K562 (cell line): ENCODE results near the gene WAS. TPM values are rescaled to one million over a fixed set of nuclear protein-coding genes. Genes with fewer than 3 reads are reported as not detected.

ENCODE experiments used
- ARNT ChIP-seq, 2 experiments: fragments of 450-650 bp; IDR thresholded peaks; 2 replicates each; pipeline ENCODE4 v1.6.1; 2016; ENCODE audit warnings: mild to moderate bottlenecking in 1 of 2
- BCL6 ChIP-seq: fragments of 250-450 bp; sonication (Bioruptor Pico); IDR thresholded peaks from 2 replicates; pipeline ENCODE4 v1.4.0; 2020
- CEBPB ChIP-seq: fragments of 450-650 bp; IDR thresholded peaks from 2 replicates; pipeline ENCODE4 v1.6.1; 2016; ENCODE audit warnings: missing genetic modification characterization, missing compliant biosample characterization
- CTBP1 ChIP-seq: fragments of 450-650 bp; IDR thresholded peaks from 2 replicates; pipeline ENCODE4 v1.6.1; 2016; ENCODE audit warnings: borderline replicate concordance
- DEAF1 ChIP-seq: fragments of 450-650 bp; formaldehyde crosslinking; IDR thresholded peaks from 2 replicates; pipeline ENCODE4 v1.4.0; 2020; ENCODE audit warnings: mild to moderate bottlenecking, moderate library complexity
- DPF2 ChIP-seq: fragments of 450-650 bp; IDR thresholded peaks from 2 replicates; pipeline ENCODE4 v1.6.1; 2016
- ESRRA ChIP-seq: fragments of 450-650 bp; IDR thresholded peaks from 2 replicates; pipeline ENCODE4 v1.6.1; 2014; ENCODE audit warnings: low read depth, mild to moderate bottlenecking, moderate library complexity, borderline replicate concordance
- FOXP1 ChIP-seq: sonication (generic); formaldehyde crosslinking; IDR thresholded peaks from 2 replicates; pipeline ENCODE4 v1.8.0; 2022; ENCODE audit warnings: mild to moderate bottlenecking, missing genetic modification reagents
- HDAC3 ChIP-seq: fragments of 450-650 bp; IDR thresholded peaks from 2 replicates; pipeline ENCODE4 v1.6.1; 2018; ENCODE audit warnings: borderline replicate concordance, mild to moderate bottlenecking, moderate library complexity; ENCODE audit not compliant: partially characterized antibody
- HMBOX1 ChIP-seq: sonication (generic); IDR thresholded peaks from 2 replicates; pipeline ENCODE4 v1.6.1; 2016
- HMGN3 ChIP-seq: IDR thresholded peaks from 2 replicates; pipeline ENCODE4 v1.6.1; 2011; ENCODE audit warnings: borderline replicate concordance, low read depth, mild to moderate bottlenecking, mixed read lengths, low read length; ENCODE audit not compliant: insufficient read length; ENCODE audit errors: extremely low read depth
- MBD2 ChIP-seq: sonication (generic); IDR thresholded peaks from 2 replicates; pipeline ENCODE4 v1.6.1; 2016; ENCODE audit warnings: low read depth, borderline replicate concordance
- MXI1 ChIP-seq: IDR thresholded peaks from 2 replicates; pipeline ENCODE4 v1.6.1; 2011; ENCODE audit warnings: low read depth, mild to moderate bottlenecking, improper control_type of control experiment, low read length
- NCOR1 ChIP-seq: fragments of 450-650 bp; IDR thresholded peaks from 2 replicates; pipeline ENCODE4 v1.6.1; 2016; ENCODE audit warnings: mild to moderate bottlenecking, moderate library complexity
- NFIC ChIP-seq: fragments of 450-650 bp; IDR thresholded peaks from 2 replicates; pipeline ENCODE4 v1.6.1; 2017; ENCODE audit warnings: mild to moderate bottlenecking, inconsistent platforms
- RCOR1 ChIP-seq, 2 experiments: IDR thresholded peaks; 2 replicates each; pipeline ENCODE4 v1.6.1; 2012; ENCODE audit warnings: low read depth in 2 of 2, low read length in 2 of 2, borderline replicate concordance in 1 of 2, improper control_type of control experiment in 1 of 2
- STAG1 ChIP-seq: sonication (generic); formaldehyde crosslinking; IDR thresholded peaks from 2 replicates; pipeline ENCODE4 v1.5.0; 2020; ENCODE audit warnings: missing genetic modification reagents, borderline replicate concordance
- TBL1XR1 ChIP-seq, 2 experiments: IDR thresholded peaks; 2 replicates each; pipeline ENCODE4 v1.6.1; 2012; ENCODE audit warnings: improper control_type of control experiment in 2 of 2, low read length in 2 of 2, mild to moderate bottlenecking in 1 of 2
- TRIM24 ChIP-seq, 2 experiments: fragments of 450-650 bp; IDR thresholded peaks; 2 replicates each; pipeline ENCODE4 v1.6.1; 2016
- XRCC4 ChIP-seq: IDR thresholded peaks from one replicate; pipeline ENCODE4 v1.6.1; 2011; ENCODE audit not compliant: insufficient read depth, insufficient read length; ENCODE audit errors: extremely low read depth
- ZNF239 ChIP-seq: fragments of 250-450 bp; sonication (Bioruptor Pico); IDR thresholded peaks from 2 replicates; pipeline ENCODE4 v1.4.0; 2020; ENCODE audit warnings: mild to moderate bottlenecking
- ZNF253 ChIP-seq: fragments of 250-450 bp; sonication (Bioruptor Pico); conservative IDR thresholded peaks from 2 replicates; pipeline ENCODE4 v1.6.1; 2021; ENCODE audit warnings: mild to moderate bottlenecking
- ZNF668 ChIP-seq: fragments of 250-450 bp; sonication (Bioruptor Pico); IDR thresholded peaks from 2 replicates; pipeline ENCODE4 v1.8.0; 2022; ENCODE audit warnings: mild to moderate bottlenecking, inconsistent platforms
- ZNF699 ChIP-seq: fragments of 250-450 bp; sonication (Bioruptor Pico); IDR thresholded peaks from 2 replicates; pipeline ENCODE4 v1.8.0; 2021; ENCODE audit warnings: mild to moderate bottlenecking, moderate library complexity; ENCODE audit not compliant: insufficient replicate concordance
- polyA plus RNA-seq, 8 experiments: library from polyadenylated mRNA; depleted of rRNA in 4 of 8; stranded (reverse) in 5 of 8; unstranded in 3 of 8; fragments of >200 nt; fragmentation: Nextera tagmentation in 2 of 8; fragmentation: Illumina TruSeq in 1 of 8; extraction: Ambion mirVana in 2 of 8; extraction: Trizol in 1 of 8; gene quantifications; 2 replicates each; pipeline versions ENCODE4 v1.2.1 to v1.2.3, GENCODE V29; 2011 to 2014; ENCODE audit warnings: inconsistent platforms in 1 of 8, missing spikeins in 1 of 8
- total RNA-seq, 7 experiments: library from RNA; depleted of rRNA in 6 of 7; stranded (reverse); fragments of >200 nt in 6 of 7; fragmentation: Illumina TruSeq in 2 of 7; extraction: Trizol in 2 of 7; gene quantifications; 2 replicates each; pipeline versions ENCODE4 v1.2.1 to v1.2.3, GENCODE V29; 2011 to 2021; ENCODE audit warnings: low replicate concordance in 1 of 7
- TF ChIP-seq, protein P1 (sequence below), 2 experiments: fragments of 450-650 bp in 1 of 2; sonication (generic) in 1 of 2; formaldehyde crosslinking in 1 of 2; IDR thresholded peaks in 1 of 2; conservative IDR thresholded peaks in 1 of 2; 2 replicates each; pipeline versions ENCODE4 v1.6.1 to v1.8.1; 2016 to 2023; ENCODE audit warnings: mild to moderate bottlenecking in 2 of 2, moderate library complexity in 2 of 2, inconsistent platforms in 1 of 2, missing genetic modification reagents in 1 of 2
- TF ChIP-seq, protein P2 (sequence below): fragments of 250-450 bp; sonication (Bioruptor Pico); IDR thresholded peaks from 2 replicates; pipeline ENCODE4 v1.8.0; 2021; ENCODE audit warnings: moderate library complexity, mild to moderate bottlenecking, inconsistent platforms

WAS gene
- total and polyA plus RNA-seq, 9 of the 15 experiments (the other 6 are each of a cell fraction or from before 2014, with no cell fraction given) = 0.11 to 16.1 (median 3.8) TPM

GRCh38 chrX:48702032-48702431, 18.4 kb downstream of the WAS start (continued):
- TF ChIP-seq ZNF699 (CRISPR knock-in tag) (no peak), CTBP1 (peak; percentile 60; the same call in 1 of the 2 replicates), DEAF1 (CRISPR knock-in tag) (no peak), CEBPB (tag) (no peak), RCOR1 (IDR thresholded peaks at IDR 0.05; ENCODE audit: borderline replicate concordance in 1 of 2, low read depth in 2 of 2, low read length in 2 of 2) (peak in 1 of 2 experiments; percentile 36; a peak in 1 of 4 replicates), ARNT (IDR thresholded peaks at IDR 0.05) (no peak), ESRRA (peak; percentile 34; the same call in 1 of the 2 replicates), MBD2 (no peak), ZNF239 (CRISPR knock-in tag) (no peak), FOXP1 (0 out of 2 replicates have a peak, but pooled peaks have one; percentile 29), HMBOX1 (no peak), TRIM24 (IDR thresholded peaks at IDR 0.05) (0 out of 4 replicates have a peak, but pooled peaks of 1 of the 2 experiments have one; percentile 19), NFIC (peak; percentile 41; the same call in 1 of the 2 replicates), HMGN3 (no peak), DPF2 (0 out of 2 replicates have a peak, but pooled peaks have one; percentile 25), STAG1 (no peak), ZNF253 (no peak), TBL1XR1 (IDR thresholded peaks at IDR 0.05; ENCODE audit: low read length in 2 of 2) (peak in 1 of 2 experiments; percentile 35; a peak in 1 of 4 replicates), NCOR1 (peak; percentile 90), XRCC4 (no peak), BCL6 (no peak), MXI1 (no peak), HDAC3 (peak; percentile 61), ZNF668 (CRISPR knock-in tag) (no peak)
- TF ChIP-seq, protein P1, sequence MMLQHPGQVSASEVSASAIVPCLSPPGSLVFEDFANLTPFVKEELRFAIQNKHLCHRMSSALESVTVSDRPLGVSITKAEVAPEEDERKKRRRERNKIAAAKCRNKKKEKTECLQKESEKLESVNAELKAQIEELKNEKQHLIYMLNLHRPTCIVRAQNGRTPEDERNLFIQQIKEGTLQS (IDR thresholded peaks at IDR 0.05) = no peak
- TF ChIP-seq, protein P1 (CRISPR knock-in tag; conservative IDR thresholded peaks at IDR 0.05) = no peak
- TF ChIP-seq, protein P2, sequence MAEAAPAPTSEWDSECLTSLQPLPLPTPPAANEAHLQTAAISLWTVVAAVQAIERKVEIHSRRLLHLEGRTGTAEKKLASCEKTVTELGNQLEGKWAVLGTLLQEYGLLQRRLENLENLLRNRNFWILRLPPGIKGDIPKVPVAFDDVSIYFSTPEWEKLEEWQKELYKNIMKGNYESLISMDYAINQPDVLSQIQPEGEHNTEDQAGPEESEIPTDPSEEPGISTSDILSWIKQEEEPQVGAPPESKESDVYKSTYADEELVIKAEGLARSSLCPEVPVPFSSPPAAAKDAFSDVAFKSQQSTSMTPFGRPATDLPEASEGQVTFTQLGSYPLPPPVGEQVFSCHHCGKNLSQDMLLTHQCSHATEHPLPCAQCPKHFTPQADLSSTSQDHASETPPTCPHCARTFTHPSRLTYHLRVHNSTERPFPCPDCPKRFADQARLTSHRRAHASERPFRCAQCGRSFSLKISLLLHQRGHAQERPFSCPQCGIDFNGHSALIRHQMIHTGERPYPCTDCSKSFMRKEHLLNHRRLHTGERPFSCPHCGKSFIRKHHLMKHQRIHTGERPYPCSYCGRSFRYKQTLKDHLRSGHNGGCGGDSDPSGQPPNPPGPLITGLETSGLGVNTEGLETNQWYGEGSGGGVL (CRISPR knock-in tag) = no peak
